ENCODE measurements around the gene TMEM225B.
A peak's percentile ranks its signal among the peaks of the same experiment; 100 is the strongest.
"Not testable (repeated sequence)": the region's sequence is repeated elsewhere in the genome, so short reads cannot be mapped to it uniquely, and the experiment has no call there.

TMEM225B gene, protein sequence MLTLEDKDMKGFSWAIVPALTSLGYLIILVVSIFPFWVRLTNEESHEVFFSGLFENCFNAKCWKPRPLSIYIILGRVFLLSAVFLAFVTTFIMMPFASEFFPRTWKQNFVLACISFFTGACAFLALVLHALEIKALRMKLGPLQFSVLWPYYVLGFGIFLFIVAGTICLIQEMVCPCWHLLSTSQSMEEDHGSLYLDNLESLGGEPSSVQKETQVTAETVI

DNA sequence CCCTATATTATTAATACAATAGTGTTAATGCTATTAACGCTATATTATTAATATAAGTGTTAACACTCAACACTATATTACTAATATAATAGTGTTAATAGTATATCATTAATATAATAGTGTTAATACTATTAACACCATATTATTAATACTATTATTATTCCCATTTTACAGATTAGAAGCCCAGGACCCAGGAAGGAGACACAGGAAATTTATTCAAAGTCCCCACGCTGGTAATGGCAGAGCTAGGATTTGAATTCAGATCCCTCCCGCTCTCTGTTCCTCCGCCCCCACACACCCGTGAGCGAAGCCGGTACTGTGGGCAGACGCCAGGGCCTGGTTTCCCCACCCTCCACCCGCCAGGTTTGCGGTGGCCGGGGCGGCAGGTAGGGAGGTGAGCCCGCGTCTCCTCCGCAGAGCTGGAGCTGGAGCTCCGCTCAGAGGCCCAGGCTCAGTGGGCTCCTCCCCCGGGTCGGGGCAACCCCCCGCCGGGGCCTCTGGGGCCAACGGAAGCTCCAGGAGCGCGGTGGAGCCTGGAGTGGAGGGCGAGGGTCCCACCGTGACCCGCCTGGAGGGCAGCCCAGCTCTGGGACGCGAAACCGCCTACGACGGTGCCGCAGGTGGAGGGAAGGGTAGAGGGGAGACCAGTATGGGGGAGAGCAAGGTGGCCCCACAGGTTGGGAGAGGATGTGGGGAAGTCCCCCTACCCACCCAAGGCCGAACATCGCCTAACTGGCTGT lies at the start of gene TMEM225B:
TSS of gene TMEM225B (plus strand) at position 506 of the 740 bp plus-strand sequence. CDS start 6,122 bp downstream, outside the sequence.
- DNase-seq, result no peak

DNA sequence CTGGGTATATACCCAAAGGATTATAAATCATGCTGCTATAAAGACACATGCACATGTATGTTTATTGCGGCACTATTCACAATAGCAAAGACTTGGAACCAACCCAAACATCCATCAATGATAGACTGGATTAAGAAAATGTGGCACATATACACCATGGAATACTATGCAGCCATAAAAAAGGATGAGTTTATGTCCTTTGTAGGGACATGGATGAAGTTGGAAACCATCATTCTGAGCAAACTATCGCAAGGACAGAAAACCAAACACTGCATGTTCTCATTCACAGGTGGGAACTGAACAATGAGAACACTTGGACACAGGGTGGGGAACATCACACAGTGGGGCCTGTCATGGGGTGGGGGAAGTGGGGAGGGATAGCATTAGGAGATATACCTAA lies 48.5 kb upstream of the TMEM225B start:
- not testable (repeated sequence) for DNase-seq

DNA sequence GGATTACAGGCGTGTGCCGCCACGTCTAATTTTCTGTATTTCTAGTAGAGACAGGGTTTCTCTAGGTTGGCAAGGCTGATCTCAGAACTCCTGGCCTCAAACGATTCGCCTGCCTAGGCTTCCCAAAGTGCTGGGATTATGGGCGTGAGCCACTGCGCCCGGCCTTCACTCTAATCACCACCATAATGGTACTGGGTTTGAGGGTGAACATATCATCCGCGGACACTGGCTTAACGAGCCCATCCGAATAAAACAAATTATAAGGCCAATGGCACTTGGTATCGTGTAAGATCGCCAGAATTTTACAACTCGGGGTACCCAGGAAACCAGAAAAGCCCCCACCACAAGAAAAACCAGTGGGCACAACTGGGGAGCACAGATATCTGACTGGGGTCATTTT lies 46.7 kb upstream of the TMEM225B start:
- peak; percentile 46 for DNase-seq

DNA sequence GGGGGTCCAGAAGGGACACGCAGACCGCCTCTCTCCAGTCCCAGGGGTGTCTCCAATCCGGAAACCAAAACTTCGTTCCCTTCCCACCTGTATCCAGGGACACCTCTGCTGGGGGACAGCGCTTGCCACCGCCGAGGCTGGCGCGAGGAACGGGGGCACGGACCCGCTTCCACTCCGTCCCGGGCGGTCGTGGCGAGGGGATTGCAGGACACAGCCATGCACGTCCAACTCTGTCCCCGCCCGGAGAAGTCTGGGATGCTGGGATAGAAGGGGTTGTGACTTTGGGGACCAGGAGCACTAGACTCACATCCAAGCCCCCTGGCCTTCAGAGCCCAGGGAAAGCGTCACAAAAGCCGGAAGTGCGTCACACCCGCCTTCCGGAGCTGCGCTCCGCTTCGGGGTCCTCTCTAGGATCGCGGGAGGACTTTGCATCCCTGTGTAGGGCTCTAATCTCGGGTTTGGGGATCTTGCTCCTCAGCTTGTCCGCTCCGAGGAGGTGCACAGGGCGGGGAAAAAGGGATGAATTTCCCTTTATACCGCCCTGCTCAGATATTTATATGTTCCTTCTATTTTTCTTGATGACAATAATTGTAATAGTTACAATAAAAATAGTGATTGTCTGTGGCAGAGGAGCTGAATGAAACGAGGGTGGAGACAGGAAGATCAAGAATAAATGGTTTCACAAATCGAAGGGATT lies 46.2 kb upstream of the TMEM225B start, which contains the start of gene FAM200A:
TSS of gene FAM200A (minus strand) at position 348 of the 697 bp plus-strand sequence. CDS start 3,707 bp downstream, outside the sequence.
- peak; percentile 93 for DNase-seq

DNA sequence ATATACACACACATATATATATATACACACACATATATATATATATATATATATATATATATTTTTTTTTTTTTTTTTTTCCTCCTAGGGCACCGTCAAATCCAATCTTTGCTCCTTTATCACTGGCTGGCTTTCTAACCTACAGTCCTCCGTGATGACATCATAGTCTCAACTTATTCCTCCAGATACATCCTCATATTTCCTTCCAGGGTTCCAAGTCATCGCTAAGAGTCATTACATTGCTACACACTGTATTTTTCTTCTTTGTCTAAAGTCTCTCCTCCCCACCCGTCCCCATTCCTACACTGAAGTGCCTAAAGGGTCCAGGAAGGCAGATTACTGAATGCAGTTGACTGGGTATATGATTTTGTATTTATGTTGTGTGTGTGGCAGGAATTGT lies 45.0 kb upstream of the TMEM225B start:
- no peak for DNase-seq

DNA sequence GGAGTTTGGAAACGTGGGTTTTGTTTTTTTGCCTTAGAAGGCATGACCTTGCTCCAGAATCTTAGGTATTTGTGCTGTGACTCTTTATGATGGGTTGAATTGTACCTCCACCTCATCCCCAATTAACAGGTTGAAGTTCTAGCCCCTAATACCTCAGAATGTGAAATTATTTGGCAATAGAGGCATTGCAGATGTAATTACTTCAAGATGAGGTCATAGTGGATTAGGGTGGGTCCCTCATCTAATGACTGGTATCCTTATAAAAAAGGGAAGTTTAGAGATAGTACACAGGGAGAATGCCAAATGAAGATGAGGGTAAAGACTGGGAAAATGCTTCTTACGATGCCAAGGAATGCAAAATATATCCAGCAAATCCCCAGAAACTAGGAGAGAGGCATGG lies 43.1 kb upstream of the TMEM225B start:
- DNase-seq, result no peak

DNA sequence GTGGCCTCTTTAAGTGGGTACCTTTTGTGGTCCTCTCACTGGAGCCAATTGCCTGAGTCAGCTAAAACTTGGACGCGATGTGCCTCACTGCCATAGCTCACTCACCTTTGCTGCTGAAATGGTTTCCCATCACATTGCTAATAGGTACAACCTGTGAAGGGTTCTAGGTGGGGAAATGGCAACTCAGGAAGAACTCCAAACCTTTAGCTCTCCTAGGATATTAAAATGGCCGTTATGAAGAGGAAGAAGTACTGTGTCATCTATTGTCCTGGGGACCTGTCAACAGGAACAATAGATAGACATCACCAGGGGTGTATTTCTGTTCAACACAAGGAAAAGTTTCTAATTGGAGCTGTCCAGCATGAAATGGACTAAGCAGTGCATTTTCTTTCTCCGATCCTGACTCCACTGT lies 40.9 kb upstream of the TMEM225B start:
- DNase-seq, result no peak

DNA sequence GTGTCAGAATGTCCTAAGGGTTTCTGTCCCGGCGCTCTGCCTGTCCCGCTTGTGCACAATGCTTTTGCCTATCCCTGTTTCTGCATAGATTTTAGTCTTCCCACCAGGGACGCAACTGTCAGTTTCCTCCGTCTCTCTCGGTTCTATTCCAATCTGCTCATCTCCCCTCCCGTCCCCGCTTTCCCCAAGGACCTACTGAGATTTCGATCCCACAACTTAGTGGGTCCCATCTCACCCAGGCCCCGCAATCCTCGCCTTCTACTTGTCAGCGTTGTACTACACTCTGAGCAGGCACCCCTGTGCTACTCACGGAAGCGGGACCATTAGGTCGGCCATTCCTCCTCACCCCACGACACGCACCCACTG lies 40.1 kb upstream of the TMEM225B start:
- DNase-seq, result no peak

DNA sequence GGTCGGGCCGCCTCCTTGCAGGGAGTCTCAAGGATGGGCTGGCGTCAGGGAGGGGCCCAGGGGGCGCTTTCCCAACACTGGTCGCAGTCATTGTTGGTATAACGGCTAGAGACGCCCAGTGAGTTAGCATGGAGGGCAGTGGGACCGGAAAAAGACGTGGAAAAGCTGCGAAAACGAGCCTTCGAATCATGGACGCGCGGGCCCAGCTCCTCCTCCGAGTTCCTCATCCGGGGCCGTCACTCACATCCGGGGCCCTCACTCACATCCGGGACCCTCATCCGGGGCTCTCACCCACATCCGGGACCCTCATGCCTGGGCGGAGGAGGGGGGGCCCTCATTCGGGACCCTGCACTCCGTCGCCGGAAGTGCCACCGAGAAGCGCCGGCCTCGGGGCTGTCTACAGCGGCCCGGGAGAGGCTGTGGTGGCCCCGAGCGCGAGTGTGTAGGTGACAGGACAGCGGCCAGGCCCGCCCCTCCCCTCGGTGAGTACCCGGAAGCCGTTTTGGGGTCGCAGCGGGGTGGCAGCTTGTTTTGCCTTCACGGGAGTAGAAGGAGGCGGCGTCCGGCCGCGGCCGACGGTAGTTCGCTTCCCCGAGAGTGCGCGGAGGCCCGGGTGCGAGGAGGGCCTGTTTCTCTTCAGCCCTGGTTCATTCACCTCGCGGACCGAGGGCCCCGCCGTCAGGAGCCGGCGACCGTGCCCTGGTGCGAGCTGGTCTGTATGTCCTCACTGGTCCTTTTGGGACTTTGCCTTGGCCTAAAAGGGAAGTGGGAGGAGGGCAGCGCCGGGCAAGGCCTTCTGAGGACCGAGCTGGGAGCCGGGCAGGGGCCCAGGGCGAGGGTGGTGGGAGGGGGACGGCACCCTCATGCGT lies 39.5 kb upstream of the TMEM225B start, which contains the start of gene ZNF655:
TSS of gene ZNF655 (plus strand) at position 337 of the 869 bp plus-strand sequence. CDS start 1,918 bp downstream, outside the sequence.
- DNase-seq, result peak; percentile 97

DNA sequence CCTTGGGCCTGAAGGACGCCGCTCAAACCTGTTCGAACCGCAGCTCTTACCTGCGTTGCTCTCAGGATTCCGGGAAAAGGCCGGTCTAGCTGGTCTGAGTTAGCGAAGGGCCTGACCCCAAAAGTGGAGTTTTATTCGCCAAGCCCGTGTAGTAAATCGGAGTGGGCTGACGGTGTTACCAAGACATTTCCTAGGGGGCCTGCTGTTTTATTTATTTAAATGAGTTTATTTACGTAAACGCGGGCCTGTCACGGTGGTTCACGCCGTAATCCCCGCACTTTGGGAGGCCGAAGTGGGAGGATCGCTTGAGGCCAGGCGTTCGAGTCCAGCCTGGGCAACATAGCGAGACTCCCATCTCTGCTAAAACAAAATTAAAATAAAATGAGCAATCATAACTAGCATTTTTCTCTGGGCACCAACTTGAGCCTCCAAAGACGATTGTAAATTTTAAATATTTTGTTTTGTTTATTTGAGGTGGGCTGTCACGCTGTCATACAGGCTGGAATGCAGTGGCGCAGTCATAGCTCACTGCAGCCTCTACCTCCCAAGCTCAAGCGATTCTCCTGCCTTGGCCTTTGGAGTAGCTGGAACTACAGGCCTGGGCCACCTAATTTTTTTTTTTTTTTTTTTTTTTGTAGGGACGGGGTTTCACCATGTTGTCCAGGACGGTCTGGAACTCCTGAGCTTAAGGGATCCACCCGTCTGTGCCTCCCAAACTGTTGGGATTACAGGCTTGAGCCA lies 38.7 kb upstream of the TMEM225B start:
- no peak for DNase-seq

DNA sequence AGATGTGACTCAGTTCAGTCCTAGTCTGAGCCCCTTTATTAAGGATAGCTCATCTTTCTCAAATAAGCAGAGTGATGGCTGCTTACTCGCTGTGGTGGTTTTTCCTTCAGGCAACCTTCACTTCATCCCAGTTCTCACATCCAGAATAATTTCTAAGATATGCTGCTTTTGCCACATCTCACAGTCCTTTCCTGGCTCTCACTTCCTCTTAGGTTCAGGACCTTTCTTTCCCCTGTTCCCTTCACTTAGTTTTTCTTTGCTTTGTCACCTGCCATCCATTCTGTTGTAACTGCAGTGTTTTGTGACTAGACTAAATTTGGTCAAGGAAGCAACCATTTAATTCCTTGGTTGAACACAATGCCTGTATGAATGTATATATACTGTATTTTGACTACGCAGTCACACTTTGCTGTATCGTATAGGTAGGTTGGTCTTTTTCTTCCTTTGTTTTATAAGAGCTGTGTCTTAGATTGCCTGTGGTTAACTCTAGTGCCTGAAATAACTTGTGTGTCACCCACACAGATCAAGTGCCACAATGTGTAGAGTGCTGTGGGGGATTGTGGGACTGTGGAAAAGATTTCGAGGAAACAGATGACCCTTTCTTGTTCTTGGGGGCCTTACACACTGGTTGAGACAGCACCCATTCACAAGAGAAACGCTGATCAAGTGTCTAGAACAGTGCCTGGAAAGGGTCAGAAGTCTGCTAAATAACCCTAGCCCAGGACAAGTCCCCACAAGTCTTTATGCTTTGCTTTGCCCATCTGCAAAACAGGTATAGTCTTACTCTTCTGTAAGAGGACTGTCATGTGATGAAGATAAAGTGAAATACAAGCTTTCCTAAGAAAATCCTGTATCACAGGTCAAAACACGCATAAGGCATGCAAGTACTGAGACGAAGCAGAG lies 37.0 kb upstream of the TMEM225B start:
- no peak for DNase-seq

DNA sequence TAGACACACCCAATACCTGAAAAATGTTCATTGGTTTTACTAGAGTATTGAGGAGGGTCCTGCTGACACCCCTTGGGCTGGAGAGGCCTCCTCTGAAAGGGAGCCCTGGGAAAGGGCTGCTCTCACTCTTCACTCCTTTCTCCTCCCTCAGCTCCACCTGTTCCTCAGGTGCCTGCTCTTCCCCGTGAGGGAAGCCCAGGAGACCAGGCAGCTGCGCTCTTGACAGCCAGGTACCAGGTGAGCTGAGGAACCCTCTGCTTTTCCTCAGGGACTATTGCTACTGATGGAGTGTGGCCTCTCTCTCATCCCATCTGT lies 36.4 kb upstream of the TMEM225B start:
- no peak for DNase-seq

DNA sequence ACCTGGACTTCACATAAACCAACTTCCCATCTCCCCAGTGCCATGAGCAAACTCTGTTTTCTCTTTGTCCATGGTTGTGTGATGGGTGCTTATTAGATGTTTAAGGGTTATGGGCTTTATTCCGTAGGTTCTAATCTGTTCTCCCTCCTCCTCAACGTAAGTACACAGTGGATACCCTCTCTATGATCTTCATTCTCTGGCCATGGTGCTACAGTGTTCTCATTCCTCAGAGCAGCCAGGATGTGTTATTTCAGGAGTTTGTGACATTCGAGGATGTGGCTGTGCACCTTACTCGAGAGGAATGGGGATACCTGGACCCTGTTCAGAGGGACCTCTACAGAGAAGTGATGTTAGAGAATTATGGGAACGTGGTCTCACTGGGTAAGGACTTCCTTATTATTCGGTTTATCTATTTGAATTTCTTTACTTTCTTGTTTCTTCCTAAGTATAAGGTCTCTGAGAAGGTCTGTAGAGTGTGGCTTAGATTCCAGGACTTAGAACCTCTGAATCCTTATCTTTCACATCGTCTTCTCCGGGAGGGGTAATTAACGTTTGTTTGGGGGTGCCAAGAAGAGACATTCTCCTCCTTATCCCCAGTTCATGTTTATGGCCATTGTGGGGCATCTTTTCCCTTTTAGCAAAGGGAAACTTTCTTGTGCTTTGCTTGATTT lies 35.8 kb upstream of the TMEM225B start:
- no peak for DNase-seq

DNA sequence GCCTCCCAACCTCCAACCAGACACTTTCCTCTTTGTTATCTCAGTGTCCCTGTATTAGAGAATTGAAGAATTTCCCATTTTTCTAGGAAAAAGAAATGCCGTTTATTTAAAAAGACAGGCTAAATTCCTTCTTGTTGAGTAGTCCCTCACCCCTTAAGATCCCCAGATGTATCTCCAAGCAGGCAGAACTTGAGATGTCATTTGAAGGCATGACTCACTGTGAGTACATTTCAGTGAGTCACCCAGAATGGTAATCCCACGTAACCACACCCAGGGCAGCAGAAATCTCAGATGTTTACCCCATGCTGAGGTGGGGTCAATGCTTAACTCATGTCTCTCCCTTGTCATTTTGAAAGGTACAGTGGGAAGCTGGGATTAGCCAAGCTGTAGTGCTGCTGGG lies 35.2 kb upstream of the TMEM225B start:
- no peak for DNase-seq

DNA sequence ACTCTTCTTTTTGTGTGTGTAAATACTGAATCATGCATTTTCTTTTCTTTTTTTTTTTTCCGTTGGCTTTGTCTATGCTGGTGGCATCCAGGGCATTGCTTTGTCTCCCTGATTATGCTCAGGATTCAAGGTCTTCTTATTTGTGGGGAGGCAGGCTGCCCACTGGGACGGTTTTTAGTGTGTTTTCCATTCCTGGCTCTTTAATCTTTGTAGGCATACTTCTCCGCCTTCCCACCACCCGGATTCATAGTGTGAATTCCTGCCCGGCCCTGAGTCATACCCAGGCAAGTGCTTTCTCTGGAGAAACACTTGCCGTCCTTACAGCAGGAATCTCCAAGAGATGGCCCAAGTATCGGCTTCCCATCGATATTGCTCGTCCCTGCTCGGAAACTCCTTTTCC lies 34.4 kb upstream of the TMEM225B start:
- DNase-seq, result no peak

DNA sequence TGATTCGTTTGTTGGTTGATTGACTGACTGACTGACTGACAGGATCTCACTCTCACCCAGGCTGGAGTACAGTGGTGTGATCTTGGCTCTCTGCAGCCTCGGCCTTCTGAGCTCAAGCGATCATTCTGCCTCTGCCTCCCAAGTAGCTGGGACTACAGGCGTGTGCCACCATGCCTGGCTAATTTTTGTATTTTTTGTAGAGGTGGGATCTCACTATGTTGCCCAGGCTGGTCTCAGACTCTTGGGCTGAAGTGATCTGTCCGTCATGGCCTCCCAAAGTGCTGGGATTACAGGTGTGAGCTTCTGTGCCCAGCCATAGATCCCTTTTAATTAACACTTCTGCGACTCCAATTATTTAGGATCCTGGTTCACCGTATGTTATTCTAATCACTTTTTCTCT lies 29.3 kb upstream of the TMEM225B start:
- DNase-seq, result not testable (repeated sequence)

DNA sequence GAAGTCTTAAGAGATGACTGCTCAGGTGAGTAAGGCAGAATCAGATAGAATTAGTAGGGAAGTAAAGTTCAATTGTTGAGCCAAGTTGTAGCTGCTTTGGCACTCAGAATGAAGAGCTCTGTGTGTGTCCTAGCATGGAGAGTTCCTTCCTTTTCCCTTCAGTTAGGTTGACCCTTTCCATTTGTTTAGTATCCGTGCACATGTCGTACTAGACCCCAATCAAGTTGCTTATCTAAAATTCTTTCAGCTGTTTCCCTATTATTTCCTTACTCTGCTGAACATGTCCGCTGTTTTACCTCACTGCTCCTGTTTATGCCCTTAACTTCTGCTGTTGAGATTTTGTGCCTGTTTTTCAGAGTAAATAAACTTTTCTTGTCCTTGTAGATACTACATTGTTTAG lies 26.3 kb upstream of the TMEM225B start:
- no peak for DNase-seq

DNA sequence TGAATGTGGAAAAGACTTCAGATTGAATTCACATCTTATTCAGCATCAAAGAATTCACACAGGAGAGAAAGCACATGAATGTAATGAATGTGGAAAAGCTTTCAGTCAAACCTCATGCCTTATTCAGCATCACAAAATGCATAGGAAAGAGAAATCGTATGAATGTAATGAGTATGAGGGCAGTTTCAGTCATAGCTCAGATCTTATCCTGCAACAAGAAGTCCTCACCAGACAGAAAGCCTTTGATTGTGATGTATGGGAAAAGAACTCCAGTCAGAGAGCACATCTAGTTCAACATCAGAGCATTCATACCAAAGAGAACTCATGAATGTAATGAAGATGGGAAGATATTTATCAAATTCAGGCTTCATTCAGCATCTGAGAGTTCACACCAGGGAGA lies 24.8 kb upstream of the TMEM225B start:
- no peak for DNase-seq

DNA sequence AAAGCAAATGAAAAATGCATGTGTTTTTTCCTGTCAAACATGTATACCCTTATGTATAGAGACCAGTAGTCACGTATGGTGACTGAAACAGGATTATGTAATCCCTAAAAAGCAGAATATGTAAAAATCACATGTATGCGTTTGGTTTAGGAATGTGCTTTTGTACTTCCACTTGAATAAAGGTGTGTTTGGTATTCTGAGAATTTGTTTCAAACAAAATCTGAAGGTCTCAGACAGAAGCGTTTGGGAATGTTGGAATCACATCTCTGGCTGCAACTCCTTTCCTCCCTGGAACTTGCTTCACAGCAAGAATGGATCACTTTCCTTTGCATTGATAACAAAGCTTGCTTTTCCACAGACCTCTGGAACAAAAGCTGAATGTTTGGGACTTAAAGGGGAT lies 21.8 kb upstream of the TMEM225B start:
- no peak for DNase-seq

DNA sequence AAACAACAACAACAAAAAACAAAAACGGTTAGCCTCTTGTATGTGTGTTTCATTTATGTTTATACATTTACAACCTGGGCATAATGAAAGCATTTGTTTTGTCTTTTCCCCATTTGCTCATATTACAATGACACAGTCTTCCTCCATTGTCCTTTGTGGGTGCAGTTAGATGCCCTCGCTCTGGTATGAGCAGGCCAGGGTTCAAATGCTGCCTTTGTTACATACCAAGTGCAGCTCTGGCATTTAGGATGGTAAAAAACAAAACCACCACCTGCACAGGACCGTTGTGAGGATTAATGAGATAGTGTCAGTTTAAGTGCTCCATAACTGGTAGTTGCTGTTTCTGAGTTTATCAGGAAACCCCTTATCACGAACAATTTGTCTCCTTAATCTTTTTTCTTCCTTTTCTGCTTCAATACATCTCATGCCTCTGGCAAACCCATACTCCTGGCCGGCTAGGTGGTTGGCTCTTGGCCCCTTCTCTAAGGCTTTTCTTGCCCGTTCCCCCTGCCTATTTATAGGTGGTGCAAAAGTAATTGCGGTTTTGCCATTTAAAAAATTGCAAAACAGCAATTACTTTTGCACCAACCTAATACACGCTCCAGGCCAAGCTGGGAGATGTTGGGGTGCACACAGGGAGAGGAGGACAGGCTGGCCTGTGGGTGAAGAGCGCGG lies 18.6 kb upstream of the TMEM225B start:
- DNase-seq, result no peak
